Measurements from ENCODE around the gene MSLN. TPM values are rescaled to one million over a fixed set of nuclear protein-coding genes. Genes with fewer than 3 reads are reported as not detected.

MSLN gene
- total and polyA plus RNA-seq, 2 of the 8 experiments (the other 6 are each of a cell fraction or from before 2014, with no cell fraction given), result 0.28 to 0.50 TPM

- H4K8ac ChIP-seq (ENCODE audit: extremely low read depth, insufficient read depth, low read length), result no peak overlapping the region
- H4K5ac ChIP-seq (ENCODE audit: insufficient read length, low read depth, low read length), result no peak overlapping the region
- DNase-seq (ENCODE audit: low read depth in 1 of 2, low spot score in 2 of 2) (peak in 1 of 2 experiments; percentile 95), FAIRE-seq (no peak)
- H3K18ac ChIP-seq (ENCODE audit: extremely low read depth, low read length), result no peak overlapping the region
- POLR2A ChIA-PET (ENCODE audit: partially characterized antibody), result interaction anchor here (1.5 to 20.9 kb wide), 4 partner anchors 10 to 74 kb away, joined by 5 to 353 read pairs (median 6); partner anchors contain the start of genes ANTKMT, CCDC78 and HAGHL
- H3K36me3 ChIP-seq (ENCODE audit: control insufficient read depth in 2 of 4, insufficient read depth in 4 of 4, low read length in 3 of 4), result no peaks in the 10 kb centered on the region
- peaks cover 5 to 9% of the 10 kb centered on the region in 2 experiments for H4K20me1 ChIP-seq (replicated peaks in 1 of 2; ENCODE audit: control insufficient read depth in 1 of 2, insufficient read depth in 2 of 2, low read length in 2 of 2)
- peaks cover 0 to 17% (median 12%) of the 10 kb centered on the region in 4 experiments; a peak in 5 of 7 replicates for H3K4me1 ChIP-seq (replicated peaks in 1 of 4; ENCODE audit: control insufficient read depth in 3 of 4, insufficient read depth in 4 of 4, low read length in 3 of 4)
- H2BK120ac ChIP-seq (replicated peaks; ENCODE audit: low read depth, low read length), result no peak overlapping the region
- H3K9me3 ChIP-seq (ENCODE audit: insufficient read depth in 2 of 2, low read depth in 1 of 2, low read length in 1 of 2), result no peaks in the 10 kb centered on the region
- no peak overlapping the region for H4K91ac ChIP-seq (replicated peaks; ENCODE audit: insufficient read length, low read length)
- H2BK5ac ChIP-seq (ENCODE audit: low read depth, low read length), result no peak overlapping the region
- peaks cover 14 to 70% (median 47%) of the 10 kb centered on the region in 4 experiments for H3K27me3 ChIP-seq (replicated peaks in 1 of 4; ENCODE audit: control insufficient read depth in 3 of 4, extremely low read depth in 1 of 4, insufficient read depth in 3 of 4, low read length in 3 of 4)
- no peaks in the 10 kb centered on the region for H3K79me1 ChIP-seq (ENCODE audit: low read depth, low read length)
- H3K4me2 ChIP-seq (ENCODE audit: insufficient read depth in 1 of 2, low read depth in 2 of 2, low read length in 2 of 2), result no peak overlapping the region
- H3K79me2 ChIP-seq (ENCODE audit: control insufficient read depth in 1 of 2, insufficient read depth in 2 of 2, low read length in 2 of 2), result no peaks in the 10 kb centered on the region
- 19% methylated on average over 25 of the region's 25 CpGs; no CpG with 5 or more reads in 1 of the 2 experiments for WGBS, 2 experiments (ENCODE audit: extremely low coverage in 1 of 2, insufficient coverage in 1 of 2, insufficient read length in 1 of 2, insufficient replicate concordance in 2 of 2, low coverage in 1 of 2, low lambda C conversion rate in 2 of 2, missing lambda C conversion rate in 1 of 2)
- no peak overlapping the region for H2AK5ac ChIP-seq (ENCODE audit: low read depth, low read length)
- H2AFZ ChIP-seq (ENCODE audit: low read length), result no peak overlapping the region
- no peak overlapping the region for H3K23ac ChIP-seq (ENCODE audit: insufficient read length)
- H2BK20ac ChIP-seq (ENCODE audit: low read length), result no peak overlapping the region
- no peak overlapping the region for H2BK15ac ChIP-seq (ENCODE audit: low read length)
- H3K4ac ChIP-seq (replicated peaks; ENCODE audit: insufficient read length, low read depth, low read length), result no peak overlapping the region
- no peak overlapping the region for H3K56ac ChIP-seq (replicated peaks; ENCODE audit: insufficient read length, low read depth, low read length)
- CTCF ChIA-PET (ENCODE audit: partially characterized antibody), result interaction anchor here (0.9 to 33.4 kb wide), 25 partner anchors 9 to 392 kb away, joined by 3 to 977 read pairs (median 5); partner anchors contain the start of genes ANTKMT, CCDC78, CHTF18 and CIAO3
- peaks cover 11% of the 10 kb centered on the region; the same call in 1 of the 2 replicates for H3K23me2 ChIP-seq (ENCODE audit: low read depth, low read length)
- H2BK12ac ChIP-seq (ENCODE audit: low read depth, low read length), result no peak overlapping the region
- H3K9ac ChIP-seq (replicated peaks in 1 of 4; ENCODE audit: extremely low read depth in 1 of 4, low read depth in 3 of 4, low read length in 3 of 4), result no peak overlapping the region
- no peak overlapping the region for H3K14ac ChIP-seq (ENCODE audit: insufficient read length)
- no peak overlapping the region for H3K4me3 ChIP-seq (ENCODE audit: extremely low read depth in 1 of 4, insufficient read depth in 2 of 4, low read depth in 3 of 4, low read length in 4 of 4)
- H3K27ac ChIP-seq (ENCODE audit: low read depth, low read length), result no peak overlapping the region
- TF ChIP-seq E2F6 (IDR thresholded peaks at IDR 0.05) (peak; percentile 74; the same call in 1 of the 2 replicates), POLR2AphosphoS5 (IDR thresholded peaks at IDR 0.05; ENCODE audit: low read depth, low read length) (no peak), RXRA (IDR thresholded peaks at IDR 0.05; ENCODE audit: insufficient read depth, low read depth, low read length) (no peak), SIN3A (conservative IDR thresholded peaks at IDR 0.05 in 1 of 2, IDR thresholded peaks at IDR 0.05 in 1 of 2; ENCODE audit: low read depth in 1 of 2, low read length in 2 of 2) (no peak; a peak in 1 of 4 replicates), CREB1 (IDR thresholded peaks at IDR 0.05) (0 out of 2 replicates have a peak, but pooled peaks have one; percentile 12), CTCF (IDR thresholded peaks at IDR 0.05; ENCODE audit: control extremely low read depth in 1 of 3, insufficient read depth in 1 of 3, low read depth in 1 of 3, low read length in 3 of 3) (peak; percentile 91 to 98 (median 95)), YY1 (IDR thresholded peaks at IDR 0.05; ENCODE audit: low read depth, low read length) (0 out of 2 replicates have a peak, but pooled peaks have one; percentile 29)
Observed at GRCh38 chr16:711548-712320, 48.8 kb upstream of the MSLN start.
